ENCODE results near the gene HAP1. TPM values are rescaled to one million over a fixed set of nuclear protein-coding genes. Genes with fewer than 3 reads are reported as not detected.

Gene HAP1
- total and polyA plus RNA-seq, 2 of the 8 experiments (the other 6 are each of a cell fraction or from before 2014, with no cell fraction given) = 2.3 to 3.6 TPM

GRCh38 chr17:41769985-41770384 lies 35.5 kb upstream of the HAP1 start:
- Histone ChIP-seq H3K9me3 (ENCODE audit: insufficient read depth in 2 of 2, low read depth in 1 of 2, low read length in 1 of 2) (no peaks in the 10 kb centered on the region), H4K8ac (ENCODE audit: extremely low read depth, insufficient read depth, low read length) (no peak overlapping the region), H3K79me1 (ENCODE audit: low read depth, low read length) (peaks cover 12% of the 10 kb centered on the region; the same call in 1 of the 2 replicates), H4K20me1 (replicated peaks in 1 of 2; ENCODE audit: control insufficient read depth in 1 of 2, insufficient read depth in 2 of 2, low read length in 2 of 2) (peaks cover 6 to 22% of the 10 kb centered on the region in 2 experiments), H3K79me2 (ENCODE audit: control insufficient read depth in 1 of 2, insufficient read depth in 2 of 2, low read length in 2 of 2) (peaks cover 0 to 19% of the 10 kb centered on the region in 2 experiments; a peak in 2 of 4 replicates), H4K91ac (replicated peaks; ENCODE audit: insufficient read length, low read length) (no peak overlapping the region), H3K4me3 (ENCODE audit: extremely low read depth in 1 of 4, insufficient read depth in 2 of 4, low read depth in 3 of 4, low read length in 4 of 4) (no peak overlapping the region), H2AFZ (ENCODE audit: low read length) (no peak overlapping the region), H3K9ac (replicated peaks in 1 of 4; ENCODE audit: extremely low read depth in 1 of 4, low read depth in 3 of 4, low read length in 3 of 4) (no peak overlapping the region), H3K56ac (replicated peaks; ENCODE audit: insufficient read length, low read depth, low read length) (no peak overlapping the region), H3K4ac (replicated peaks; ENCODE audit: insufficient read length, low read depth, low read length) (no peak overlapping the region), H4K5ac (ENCODE audit: insufficient read length, low read depth, low read length) (no peak overlapping the region), H2BK12ac (ENCODE audit: low read depth, low read length) (no peak overlapping the region), H3K23ac (ENCODE audit: insufficient read length) (no peak overlapping the region), H3K4me2 (ENCODE audit: insufficient read depth in 1 of 2, low read depth in 2 of 2, low read length in 2 of 2) (no peak overlapping the region), H2BK15ac (ENCODE audit: low read length) (no peak overlapping the region), H3K4me1 (replicated peaks in 1 of 4; ENCODE audit: control insufficient read depth in 3 of 4, insufficient read depth in 4 of 4, low read length in 3 of 4) (peaks cover 0 to 25% (median 20%) of the 10 kb centered on the region in 4 experiments; a peak in 6 of 7 replicates), H2BK20ac (ENCODE audit: low read length) (no peak overlapping the region), H2AK5ac (ENCODE audit: low read depth, low read length) (no peak overlapping the region), H3K27me3 (replicated peaks in 1 of 4; ENCODE audit: control insufficient read depth in 3 of 4, extremely low read depth in 1 of 4, insufficient read depth in 3 of 4, low read length in 3 of 4) (no peaks in the 10 kb centered on the region), H3K14ac (ENCODE audit: insufficient read length) (no peak overlapping the region), H3K36me3 (ENCODE audit: control insufficient read depth in 2 of 4, insufficient read depth in 4 of 4, low read length in 3 of 4) (peaks cover 15 to 46% (median 38%) of the 10 kb centered on the region in 4 experiments; a peak in 7 of 8 replicates), H3K23me2 (ENCODE audit: low read depth, low read length) (no peaks in the 10 kb centered on the region; the same call in 1 of the 2 replicates), H2BK5ac (ENCODE audit: low read depth, low read length) (no peak overlapping the region), H3K27ac (ENCODE audit: low read depth, low read length) (no peak overlapping the region), H3K18ac (ENCODE audit: extremely low read depth, low read length) (no peak overlapping the region), H2BK120ac (replicated peaks; ENCODE audit: low read depth, low read length) (no peak overlapping the region)
- FAIRE-seq = no peak
- ChIA-PET POLR2A (ENCODE audit: partially characterized antibody) (interaction anchor here (1.0 to 1.8 kb wide), 7 partner anchors 10 to 195 kb away, joined by 3 to 7 read pairs (median 4); partner anchors contain the start of genes ACLY and HAP1), CTCF (ENCODE audit: partially characterized antibody) (interaction anchor here (0.5 to 5.3 kb wide), 5 partner anchors 16 to 41 kb away, joined by 3 to 33 read pairs (median 3); partner anchors contain the start of gene JUP)
- DNase-seq (ENCODE audit: low read depth in 1 of 2, low spot score in 2 of 2) = no peak
- TF ChIP-seq SIX5 (IDR thresholded peaks at IDR 0.05; ENCODE audit: low read depth, low read length) (no peak), ASH2L (IDR thresholded peaks at IDR 0.05; ENCODE audit: low read length) (no peak), GABPA (IDR thresholded peaks at IDR 0.05; ENCODE audit: borderline replicate concordance, insufficient read depth, low read length) (no peak), RXRA (IDR thresholded peaks at IDR 0.05; ENCODE audit: insufficient read depth, low read depth, low read length) (no peak), RFX5 (IDR thresholded peaks at IDR 0.05; ENCODE audit: borderline replicate concordance, low read depth, low read length) (no peak), CBX5 (IDR thresholded peaks at IDR 0.05; ENCODE audit: low read depth, low read length) (no peak), EZH2 (IDR thresholded peaks at IDR 0.05; ENCODE audit: low read depth, low read length, severe bottlenecking) (no peak), CREB1 (IDR thresholded peaks at IDR 0.05) (no peak), TEAD4 (IDR thresholded peaks at IDR 0.05; ENCODE audit: low read depth, low read length) (no peak), SUZ12 (IDR thresholded peaks at IDR 0.05; ENCODE audit: low read length) (no peak)
- 90% methylated on average over 3 of the region's 3 CpGs; no CpG with 5 or more reads in 1 of the 2 experiments for WGBS, 2 experiments (ENCODE audit: extremely low coverage in 1 of 2, insufficient coverage in 1 of 2, insufficient read length in 1 of 2, insufficient replicate concordance in 2 of 2, low coverage in 1 of 2, low lambda C conversion rate in 2 of 2, missing lambda C conversion rate in 1 of 2)

Measured in H1 (cell line).